Measurements from ENCODE around the gene SHB.

Gene SHB

GRCh38 chr9:38058452-38059232, 10.4 kb downstream of the SHB start:
- peaks cover 35% of the 10 kb centered on the region for H3K79me2 ChIP-seq (ENCODE audit: control insufficient read depth, insufficient read depth, low read length, poor library complexity)
- no peak overlapping the region for H2BK120ac ChIP-seq (ENCODE audit: insufficient read depth, low read length, poor library complexity)
- no peak overlapping the region for H2BK12ac ChIP-seq (ENCODE audit: low read length)
- H3K4me2 ChIP-seq (ENCODE audit: low read length): no peak overlapping the region
- H3K9ac ChIP-seq (ENCODE audit: low read length): no peak overlapping the region
- no peak overlapping the region for H3K4me3 ChIP-seq (ENCODE audit: low read depth, low read length)
- no peaks in the 10 kb centered on the region for H3K79me1 ChIP-seq (ENCODE audit: low read length)
- no peak overlapping the region for H4K91ac ChIP-seq (ENCODE audit: low read depth, low read length)
- no peak overlapping the region for H2BK5ac ChIP-seq (ENCODE audit: low read depth, low read length, poor library complexity)
- H3K36me3 ChIP-seq (ENCODE audit: control insufficient read depth in 1 of 2, insufficient read depth in 2 of 2, low read length in 2 of 2): peaks cover 13 to 35% of the 10 kb centered on the region in 2 experiments
- no peak overlapping the region for H3K27ac ChIP-seq (ENCODE audit: low read depth, low read length)
- H2AFZ ChIP-seq (ENCODE audit: insufficient read depth, low read length, poor library complexity): peak overlapping the region; percentile 25
- peaks cover 43 to 44% of the 10 kb centered on the region in 2 experiments for H3K4me1 ChIP-seq (ENCODE audit: control insufficient read depth in 1 of 2, insufficient read depth in 2 of 2, low read length in 2 of 2)
- peak overlapping the region; percentile 87 for H3K4ac ChIP-seq (ENCODE audit: low read depth, low read length)
- H3K23ac ChIP-seq (ENCODE audit: low read length): no peak overlapping the region
- WGBS (ENCODE audit: extremely low coverage, insufficient coverage, insufficient read length): no CpG with 5 or more reads among the region's 13 CpGs
- peak; percentile 61 to 69 for DNase-seq
- no peak overlapping the region for H4K8ac ChIP-seq (ENCODE audit: low read depth, low read length)
- no peaks in the 10 kb centered on the region for H3K27me3 ChIP-seq (ENCODE audit: insufficient read depth, low read length)
- no peak overlapping the region for H3K14ac ChIP-seq (ENCODE audit: low read length)
- H4K12ac ChIP-seq (ENCODE audit: low read depth, low read length): no peak overlapping the region
- no peaks in the 10 kb centered on the region for H3K9me3 ChIP-seq (ENCODE audit: insufficient read depth, low read depth, low read length)
- no peak overlapping the region for H2AK5ac ChIP-seq (ENCODE audit: low read length)
- peak overlapping the region; percentile 2 for H3K18ac ChIP-seq (ENCODE audit: low read length)

DNA sequence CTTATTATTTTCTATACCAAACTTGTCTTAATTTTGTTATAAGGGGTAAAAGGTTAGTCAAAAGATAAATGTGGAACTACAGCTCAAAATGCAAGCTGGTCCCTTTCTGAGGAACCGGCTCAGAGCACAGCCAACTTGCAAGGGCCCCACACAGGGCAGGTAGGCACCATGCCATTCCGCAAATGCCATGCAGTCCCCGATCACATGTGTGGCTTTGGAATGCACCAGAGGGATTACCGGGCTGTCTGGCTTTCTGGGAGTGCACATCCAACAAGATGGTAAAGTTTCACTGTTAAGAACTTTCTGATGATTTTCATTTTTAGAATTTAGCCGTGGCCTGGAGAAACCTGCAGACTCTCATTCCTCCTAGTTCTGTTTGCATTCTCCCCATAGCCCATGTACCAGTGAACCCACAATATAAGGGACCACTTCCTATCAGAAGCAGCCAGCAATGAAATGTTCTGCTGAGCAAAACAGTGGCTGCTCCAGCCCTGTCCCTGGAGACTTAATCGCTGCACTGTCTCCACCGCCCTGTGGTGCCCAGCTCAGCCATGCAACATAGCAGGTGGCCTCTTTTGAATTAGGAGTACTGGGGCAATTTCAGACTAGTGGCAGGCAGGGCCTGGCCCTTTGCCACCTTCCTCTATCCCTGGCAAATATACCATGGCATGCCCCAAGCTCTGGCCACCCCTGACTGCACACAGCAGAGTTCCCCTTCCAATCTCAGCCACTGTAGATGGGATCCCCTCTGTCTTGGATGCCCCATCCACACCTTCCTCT, 11.4 kb downstream of the SHB start:
- Histone ChIP-seq H2BK12ac (ENCODE audit: low read length) (no peak overlapping the region), H3K79me1 (ENCODE audit: low read length) (no peaks in the 10 kb centered on the region), H3K79me2 (ENCODE audit: control insufficient read depth, insufficient read depth, low read length, poor library complexity) (peaks cover 34% of the 10 kb centered on the region), H3K4ac (ENCODE audit: low read depth, low read length) (peak overlapping the region; percentile 87), H4K8ac (ENCODE audit: low read depth, low read length) (no peak overlapping the region), H3K9ac (ENCODE audit: low read length) (no peak overlapping the region), H3K27ac (ENCODE audit: low read depth, low read length) (no peak overlapping the region), H3K27me3 (ENCODE audit: insufficient read depth, low read length) (no peaks in the 10 kb centered on the region), H3K4me1 (ENCODE audit: control insufficient read depth in 1 of 2, insufficient read depth in 2 of 2, low read length in 2 of 2) (peaks cover 38 to 42% of the 10 kb centered on the region in 2 experiments), H3K9me3 (ENCODE audit: insufficient read depth, low read depth, low read length) (no peaks in the 10 kb centered on the region), H3K36me3 (ENCODE audit: control insufficient read depth in 1 of 2, insufficient read depth in 2 of 2, low read length in 2 of 2) (peaks cover 13 to 33% of the 10 kb centered on the region in 2 experiments), H4K12ac (ENCODE audit: low read depth, low read length) (no peak overlapping the region), H2AK5ac (ENCODE audit: low read length) (peak overlapping the region; percentile 9), H3K14ac (ENCODE audit: low read length) (no peak overlapping the region), H3K18ac (ENCODE audit: low read length) (no peak overlapping the region), H2AFZ (ENCODE audit: insufficient read depth, low read length, poor library complexity) (peak overlapping the region; percentile 25), H3K4me2 (ENCODE audit: low read length) (no peak overlapping the region), H2BK120ac (ENCODE audit: insufficient read depth, low read length, poor library complexity) (no peak overlapping the region), H2BK5ac (ENCODE audit: low read depth, low read length, poor library complexity) (no peak overlapping the region), H3K23ac (ENCODE audit: low read length) (no peak overlapping the region), H3K4me3 (ENCODE audit: low read depth, low read length) (no peak overlapping the region), H4K91ac (ENCODE audit: low read depth, low read length) (no peak overlapping the region)
- DNase-seq: peak; percentile 76 to 87
- no CpG with 5 or more reads among the region's 7 CpGs for WGBS (ENCODE audit: extremely low coverage, insufficient coverage, insufficient read length)

DNA sequence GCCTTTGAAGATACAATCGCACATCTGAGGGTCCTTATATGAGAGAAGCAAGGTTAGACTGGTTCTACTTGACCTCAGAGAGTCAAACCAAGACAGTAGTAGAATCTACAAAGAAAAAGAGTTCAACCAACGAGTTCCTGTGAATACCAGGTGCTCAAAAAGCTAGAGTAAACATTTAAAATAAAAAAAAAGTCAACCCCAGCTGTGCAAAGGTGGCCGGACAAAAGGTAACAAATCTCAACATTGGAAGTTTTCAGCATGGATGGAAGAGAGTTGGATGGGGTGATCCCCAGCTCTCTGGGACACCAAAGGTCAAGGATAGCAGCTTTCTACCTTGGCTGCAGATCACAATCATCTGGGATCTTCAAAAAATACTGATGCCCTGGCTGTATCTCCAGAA, 14.4 kb downstream of the SHB start:
- peak overlapping the region; percentile 87 for H3K4ac ChIP-seq (ENCODE audit: low read depth, low read length)
- H2BK120ac ChIP-seq (ENCODE audit: insufficient read depth, low read length, poor library complexity): no peak overlapping the region
- no peaks in the 10 kb centered on the region for H3K27me3 ChIP-seq (ENCODE audit: insufficient read depth, low read length)
- no peak for DNase-seq
- H3K9me3 ChIP-seq (ENCODE audit: insufficient read depth, low read depth, low read length): no peaks in the 10 kb centered on the region
- H4K8ac ChIP-seq (ENCODE audit: low read depth, low read length): no peak overlapping the region
- H2BK12ac ChIP-seq (ENCODE audit: low read length): no peak overlapping the region
- H3K14ac ChIP-seq (ENCODE audit: low read length): no peak overlapping the region
- no peaks in the 10 kb centered on the region for H3K79me1 ChIP-seq (ENCODE audit: low read length)
- H3K9ac ChIP-seq (ENCODE audit: low read length): no peak overlapping the region
- H3K27ac ChIP-seq (ENCODE audit: low read depth, low read length): no peak overlapping the region
- no CpG with 5 or more reads among the region's 3 CpGs for WGBS (ENCODE audit: extremely low coverage, insufficient coverage, insufficient read length)
- no peak overlapping the region for H4K91ac ChIP-seq (ENCODE audit: low read depth, low read length)
- H2AFZ ChIP-seq (ENCODE audit: insufficient read depth, low read length, poor library complexity): no peak overlapping the region
- H3K36me3 ChIP-seq (ENCODE audit: control insufficient read depth in 1 of 2, insufficient read depth in 2 of 2, low read length in 2 of 2): peaks cover 11 to 21% of the 10 kb centered on the region in 2 experiments
- peaks cover 43 to 46% of the 10 kb centered on the region in 2 experiments for H3K4me1 ChIP-seq (ENCODE audit: control insufficient read depth in 1 of 2, insufficient read depth in 2 of 2, low read length in 2 of 2)
- no peak overlapping the region for H4K12ac ChIP-seq (ENCODE audit: low read depth, low read length)
- no peak overlapping the region for H3K18ac ChIP-seq (ENCODE audit: low read length)
- no peak overlapping the region for H3K4me2 ChIP-seq (ENCODE audit: low read length)
- no peak overlapping the region for H3K4me3 ChIP-seq (ENCODE audit: low read depth, low read length)
- H2BK5ac ChIP-seq (ENCODE audit: low read depth, low read length, poor library complexity): no peak overlapping the region
- peaks cover 25% of the 10 kb centered on the region for H3K79me2 ChIP-seq (ENCODE audit: control insufficient read depth, insufficient read depth, low read length, poor library complexity)
- no peak overlapping the region for H2AK5ac ChIP-seq (ENCODE audit: low read length)
- H3K23ac ChIP-seq (ENCODE audit: low read length): no peak overlapping the region

DNA sequence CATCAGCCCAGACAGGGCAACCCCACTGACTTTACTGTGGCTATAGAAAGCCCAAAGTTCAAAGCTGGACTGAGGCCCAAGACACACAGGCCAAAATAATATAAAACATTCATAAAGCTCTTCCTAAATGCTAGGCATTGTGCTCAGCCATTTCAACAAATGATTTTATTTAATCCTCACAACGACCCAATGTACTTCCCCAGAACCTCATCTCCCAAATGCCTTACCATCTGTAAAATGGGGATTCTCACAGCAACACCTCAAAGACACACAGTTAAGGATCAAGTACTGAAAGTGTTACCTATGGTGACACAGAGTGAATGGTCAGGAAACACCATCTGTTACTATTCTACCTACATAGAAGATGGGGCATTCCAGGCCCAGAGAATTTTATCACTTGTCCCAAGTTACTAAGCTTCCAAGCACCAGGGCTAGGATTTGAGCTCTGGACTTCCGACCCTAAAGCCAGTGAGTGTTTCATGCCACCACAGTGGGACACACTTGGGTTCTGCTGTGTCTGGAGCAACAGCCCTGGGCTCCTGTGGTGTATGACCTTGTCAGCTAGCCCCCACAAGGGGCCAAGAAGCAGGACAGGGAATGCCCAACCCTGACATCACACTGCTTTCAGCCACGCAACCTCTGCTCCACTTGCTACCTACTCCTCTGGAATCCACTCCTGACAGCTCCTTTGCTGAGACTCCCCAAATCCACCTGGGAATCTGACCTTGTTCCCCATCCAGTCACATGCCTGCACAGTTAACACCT, 15.1 kb downstream of the SHB start:
- Histone ChIP-seq H2AFZ (ENCODE audit: insufficient read depth, low read length, poor library complexity) (no peak overlapping the region), H2BK5ac (ENCODE audit: low read depth, low read length, poor library complexity) (no peak overlapping the region), H3K9me3 (ENCODE audit: insufficient read depth, low read depth, low read length) (no peaks in the 10 kb centered on the region), H2AK5ac (ENCODE audit: low read length) (no peak overlapping the region), H3K9ac (ENCODE audit: low read length) (no peak overlapping the region), H4K91ac (ENCODE audit: low read depth, low read length) (no peak overlapping the region), H3K4ac (ENCODE audit: low read depth, low read length) (peak overlapping the region; percentile 87), H3K27me3 (ENCODE audit: insufficient read depth, low read length) (no peaks in the 10 kb centered on the region), H3K23ac (ENCODE audit: low read length) (no peak overlapping the region), H3K4me1 (ENCODE audit: control insufficient read depth in 1 of 2, insufficient read depth in 2 of 2, low read length in 2 of 2) (peaks cover 40 to 44% of the 10 kb centered on the region in 2 experiments), H3K79me2 (ENCODE audit: control insufficient read depth, insufficient read depth, low read length, poor library complexity) (peaks cover 25% of the 10 kb centered on the region), H3K4me3 (ENCODE audit: low read depth, low read length) (no peak overlapping the region), H3K79me1 (ENCODE audit: low read length) (no peaks in the 10 kb centered on the region), H3K14ac (ENCODE audit: low read length) (peak overlapping the region; percentile 14), H3K18ac (ENCODE audit: low read length) (peak overlapping the region; percentile 48), H3K36me3 (ENCODE audit: control insufficient read depth in 1 of 2, insufficient read depth in 2 of 2, low read length in 2 of 2) (peaks cover 9 to 17% of the 10 kb centered on the region in 2 experiments), H4K12ac (ENCODE audit: low read depth, low read length) (no peak overlapping the region), H3K27ac (ENCODE audit: low read depth, low read length) (no peak overlapping the region), H2BK120ac (ENCODE audit: insufficient read depth, low read length, poor library complexity) (no peak overlapping the region), H3K4me2 (ENCODE audit: low read length) (no peak overlapping the region), H4K8ac (ENCODE audit: low read depth, low read length) (no peak overlapping the region), H2BK12ac (ENCODE audit: low read length) (no peak overlapping the region)
- DNase-seq: no peak
- WGBS (ENCODE audit: extremely low coverage, insufficient coverage, insufficient read length): no CpG with 5 or more reads among the region's 3 CpGs
